Measurements from ENCODE around the gene DYRK1B.

- TF ChIP-seq CTCF (IDR thresholded peaks at IDR 0.05): no peak
- TF ChIP-seq NFIC (IDR thresholded peaks at IDR 0.05; ENCODE audit: borderline replicate concordance): no peak
- no peak for TF ChIP-seq JUND (IDR thresholded peaks at IDR 0.05)
- TF ChIP-seq YY1 (IDR thresholded peaks at IDR 0.05; ENCODE audit: low read depth): no peak
- no peak for TF ChIP-seq GATA2 (CRISPR knock-in tag; IDR thresholded peaks at IDR 0.05)
- no peak for TF ChIP-seq NRF1 (IDR thresholded peaks at IDR 0.05; ENCODE audit: low read depth, low read length)
- TF ChIP-seq RCOR1 (IDR thresholded peaks at IDR 0.05; ENCODE audit: low read length): no peak
- TF ChIP-seq POLR2AphosphoS5 (IDR thresholded peaks at IDR 0.05; ENCODE audit: low read depth, low read length): no peak
- TF ChIP-seq RAD21 (IDR thresholded peaks at IDR 0.05; ENCODE audit: low read length): no peak
Measured at GRCh38 chr19:39873385-39873784, 39.4 kb upstream of the DYRK1B start.

Data from SK-N-SH (cell line).